Stimulated activated naive CD4-positive, alpha-beta T cell treated with Interleukin-2 at 50 U/mL for 16 hours (primary cell): ENCODE measurements around the gene PNMA6E.
A peak's percentile ranks its signal among the peaks of the same experiment; 100 is the strongest.

Source experiments
- DNase-seq: peaks from one replicate; lab custom pipeline; 2025; lab: John Stamatoyannopoulos, UW

The PNMA6E gene

DNA sequence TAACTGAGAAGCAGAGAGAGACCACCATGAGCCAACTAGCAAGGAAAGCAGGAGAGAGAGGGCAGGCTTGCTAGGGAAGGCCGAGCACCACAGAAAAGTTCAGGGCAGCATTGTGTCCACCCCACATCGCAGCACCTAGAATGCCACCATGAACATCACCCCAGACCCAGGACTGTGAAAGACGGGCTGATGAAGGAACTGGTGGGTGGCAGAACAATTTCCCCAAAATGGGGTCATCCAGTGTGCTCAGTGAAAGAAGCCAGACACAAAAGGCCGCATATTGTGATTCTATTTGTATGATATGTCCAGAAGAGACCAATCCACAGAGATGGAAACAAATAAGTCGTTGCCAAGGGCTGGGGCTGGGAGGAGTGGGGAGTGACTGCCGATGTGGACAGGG is 16.8 kb downstream of the PNMA6E start:
- DNase-seq, result no peak

- no peak for DNase-seq
These were observed 18.3 kb downstream of the PNMA6E start for GRCh38 chrX:153382563-153383482.

DNA sequence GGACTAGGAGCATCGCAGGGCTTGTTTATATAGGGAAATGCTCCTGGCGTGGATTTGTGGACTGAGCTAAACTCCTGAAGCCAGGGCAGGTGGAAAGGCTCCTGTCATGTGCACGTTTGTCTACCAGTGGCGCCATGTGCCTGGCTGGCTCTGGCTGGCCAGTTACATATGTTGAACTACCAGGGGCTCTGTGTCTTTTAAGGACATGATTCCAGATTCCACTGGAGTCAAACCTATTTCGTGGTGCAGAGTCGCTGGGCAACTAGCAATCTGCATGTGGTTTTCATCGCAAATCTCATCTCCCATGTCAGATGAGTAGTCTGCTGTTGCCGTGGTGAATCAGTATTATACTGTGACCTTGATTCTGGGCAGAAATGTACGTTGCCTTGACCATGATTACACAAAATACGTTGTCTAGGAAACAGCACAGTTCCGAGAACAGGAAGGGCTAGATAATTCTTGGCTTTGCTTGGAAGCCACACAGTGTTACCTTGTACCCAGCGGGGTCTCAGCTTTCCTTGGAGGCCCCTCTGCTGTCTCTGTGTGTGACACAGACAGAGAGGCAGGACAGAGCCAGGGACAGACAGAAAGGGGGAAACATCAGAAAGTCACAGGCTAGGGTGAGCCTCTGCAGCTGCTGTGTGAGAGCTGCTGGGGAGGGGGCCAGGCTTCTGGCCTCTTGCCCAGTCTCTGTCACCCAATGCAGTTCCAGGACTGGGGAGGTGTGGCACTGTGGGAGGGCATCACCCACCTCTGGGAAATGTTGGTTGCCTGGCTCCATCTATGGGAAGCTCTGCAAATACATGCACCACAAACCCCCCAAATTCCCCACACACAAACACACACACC is 19.2 kb downstream of the PNMA6E start:
- peak; percentile 1 for DNase-seq

DNA sequence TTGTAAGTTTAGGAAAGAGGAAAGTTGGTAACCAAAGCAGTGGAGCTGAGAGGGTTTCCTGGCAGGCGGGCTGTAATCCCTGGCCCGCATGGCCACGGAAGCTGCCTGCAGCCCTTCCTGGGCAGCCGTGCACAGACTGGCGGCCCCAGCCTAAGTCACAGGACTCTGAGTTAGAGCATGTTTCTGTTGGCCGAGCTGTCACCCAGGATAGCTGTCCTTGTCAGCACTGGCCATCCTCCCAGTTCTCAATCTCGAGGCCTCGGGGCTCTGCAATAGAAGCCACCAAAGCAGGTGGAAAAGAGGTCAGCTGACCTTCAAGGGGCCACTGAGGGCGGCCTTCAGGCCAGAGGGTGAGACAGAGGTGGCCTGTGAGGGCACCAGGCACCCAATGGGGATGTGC is 20.5 kb downstream of the PNMA6E start:
- no peak for DNase-seq

DNA sequence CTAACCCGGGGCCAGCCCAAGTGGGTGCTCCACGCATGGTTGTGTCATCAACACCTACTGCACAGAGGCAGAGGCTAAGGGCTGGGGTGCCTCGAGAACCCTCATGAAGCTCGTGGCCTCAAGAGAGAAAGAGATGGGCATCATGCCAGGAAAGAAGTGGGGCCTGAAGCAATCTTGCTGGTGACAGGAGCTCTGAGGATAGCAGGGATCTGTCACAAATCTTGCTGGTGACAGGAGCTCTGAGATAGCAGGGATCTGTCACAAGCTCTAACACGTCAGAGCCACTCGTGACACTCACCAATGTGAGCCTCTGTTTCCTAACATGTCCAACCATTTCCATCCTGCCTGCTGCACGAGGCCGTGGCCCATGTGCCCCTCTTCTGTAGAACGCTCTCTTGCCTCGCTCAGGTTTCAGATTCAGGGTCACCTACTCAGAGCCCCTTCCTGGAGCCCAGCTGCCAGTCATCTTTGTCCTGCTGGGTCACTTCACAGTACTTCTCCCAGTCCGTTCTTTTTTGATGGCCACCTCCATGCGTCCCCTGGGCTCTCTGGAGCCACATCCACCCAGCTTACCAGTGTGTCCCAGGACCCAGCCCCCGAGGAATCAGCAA is 21.1 kb downstream of the PNMA6E start:
- DNase-seq, result no peak

DNA sequence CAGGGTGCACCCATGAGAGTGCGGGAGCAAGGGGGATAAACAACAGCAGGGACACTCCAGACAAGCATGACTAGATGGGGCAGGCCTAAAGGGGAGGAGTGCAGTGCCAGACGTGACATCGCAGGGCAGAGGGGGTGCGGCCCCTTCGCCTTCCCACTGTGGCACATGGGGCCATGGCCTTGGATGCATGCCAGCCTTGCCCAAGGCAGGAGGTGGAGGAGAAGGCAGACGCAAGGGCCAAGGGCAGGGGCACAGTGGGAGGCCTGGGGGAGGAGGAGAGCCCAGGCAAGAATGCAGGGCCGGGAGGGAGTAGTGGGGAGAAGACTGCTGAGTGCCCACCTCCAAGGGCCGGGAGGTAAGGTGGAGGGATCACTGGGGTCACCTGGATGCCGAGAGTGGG is 21.6 kb downstream of the PNMA6E start:
- no peak for DNase-seq

GRCh38 chrX:153378607-153379006 is 22.5 kb downstream of the PNMA6E start:
- no peak for DNase-seq

DNA sequence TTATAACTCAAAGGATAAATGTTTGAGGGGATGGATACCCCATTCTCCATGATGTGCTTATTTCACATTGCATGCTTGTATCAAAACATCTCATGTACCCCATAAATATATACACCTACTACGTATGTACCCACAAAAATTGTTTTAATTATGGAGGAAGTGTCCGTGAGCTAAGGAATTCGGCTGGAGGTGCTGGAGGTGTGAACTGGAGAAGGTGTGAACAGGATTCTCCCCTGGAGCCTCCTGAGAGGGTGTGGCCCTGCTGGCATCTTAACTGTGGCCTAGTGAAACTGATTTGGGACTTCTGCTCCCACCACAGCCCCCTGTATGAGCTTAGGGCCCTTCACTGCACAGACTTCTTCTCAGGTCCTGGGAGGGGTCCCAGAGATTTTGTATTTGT is 23.4 kb downstream of the PNMA6E start:
- DNase-seq, result no peak

- no peak for DNase-seq
These were observed 25.6 kb downstream of the PNMA6E start for GRCh38 chrX:153375571-153375970.

- no peak for DNase-seq
These were observed 26.7 kb downstream of the PNMA6E start for GRCh38 chrX:153374426-153374825.

DNA sequence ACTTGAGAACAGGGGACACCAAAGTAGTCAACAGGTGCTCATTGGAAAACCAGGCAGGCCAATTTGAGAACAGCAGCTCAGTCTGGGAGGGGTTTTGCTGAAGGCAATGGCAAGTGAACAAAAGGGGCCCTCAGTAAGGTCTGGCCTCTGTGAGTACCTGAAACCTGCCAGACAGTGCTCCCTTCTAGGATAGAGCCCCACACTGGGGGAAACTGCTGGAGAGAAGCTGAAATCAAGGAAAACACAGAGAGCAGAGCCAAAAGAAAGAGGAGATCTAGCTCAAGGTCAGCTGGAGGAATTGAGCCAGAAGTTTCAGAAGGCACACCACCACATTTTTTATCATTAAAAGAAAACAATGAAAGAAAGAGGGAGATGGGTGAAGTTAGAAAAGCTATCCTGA is 28.2 kb downstream of the PNMA6E start:
- DNase-seq, result no peak

DNA sequence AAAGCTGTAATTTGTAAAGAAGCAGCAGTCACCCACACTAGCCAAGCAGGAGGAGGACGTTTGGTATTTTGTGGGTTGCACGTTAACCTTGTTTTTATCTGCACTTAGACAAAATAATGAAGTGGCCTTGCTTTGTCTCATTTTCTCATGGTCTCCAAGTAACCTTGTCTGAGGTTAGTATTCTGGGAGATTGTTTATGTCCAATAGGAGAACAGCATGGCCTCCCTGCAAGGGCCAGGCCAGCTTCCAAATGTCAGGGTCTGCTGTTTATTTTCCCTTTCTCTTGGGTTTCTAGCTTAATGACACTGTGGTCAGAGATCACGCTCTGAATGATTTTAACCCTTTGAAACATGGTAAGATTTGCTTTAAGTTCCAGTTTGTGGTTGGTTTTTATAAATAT is 29.9 kb downstream of the PNMA6E start:
- no peak for DNase-seq

DNA sequence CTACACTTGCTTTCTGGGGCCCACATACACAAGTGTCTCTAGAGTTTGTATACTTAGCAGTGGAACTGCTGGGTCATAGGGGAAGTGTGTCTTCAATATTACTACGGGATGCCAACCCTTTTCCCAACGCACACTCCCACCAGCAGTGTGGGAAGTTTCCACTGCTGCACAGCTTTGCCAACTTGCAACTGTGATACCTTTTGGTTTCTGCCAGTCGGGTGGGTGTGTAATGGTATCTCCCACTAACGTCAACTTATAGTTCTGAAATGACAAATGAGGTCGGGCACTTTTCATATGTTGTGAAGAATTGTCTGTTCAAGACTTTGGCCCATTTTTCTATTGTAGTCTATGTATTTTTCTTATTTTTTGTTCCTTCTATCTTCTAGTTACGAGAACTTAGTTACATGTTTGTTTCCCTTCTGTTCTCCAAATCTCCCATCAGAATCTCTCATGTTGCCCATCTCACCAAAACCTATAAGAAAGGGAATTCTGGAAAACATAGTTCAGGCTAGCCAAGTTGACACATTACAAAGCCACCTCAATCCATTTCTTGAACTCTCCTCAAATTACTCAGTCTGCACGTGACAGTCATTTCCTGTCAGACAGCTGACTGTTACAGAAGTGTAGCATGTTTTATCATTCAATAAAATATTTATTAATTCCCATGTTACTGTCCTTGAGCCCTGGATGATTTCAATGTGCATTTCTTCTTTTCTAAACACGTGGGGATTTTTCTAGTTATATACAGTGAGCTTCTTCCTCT is 30.7 kb downstream of the PNMA6E start:
- DNase-seq, result no peak

- DNase-seq, result no peak
These were observed 34.1 kb downstream of the PNMA6E start for GRCh38 chrX:153366878-153367538.

GRCh38 chrX:153366119-153366518 is 35.0 kb downstream of the PNMA6E start:
- DNase-seq, result no peak

DNA sequence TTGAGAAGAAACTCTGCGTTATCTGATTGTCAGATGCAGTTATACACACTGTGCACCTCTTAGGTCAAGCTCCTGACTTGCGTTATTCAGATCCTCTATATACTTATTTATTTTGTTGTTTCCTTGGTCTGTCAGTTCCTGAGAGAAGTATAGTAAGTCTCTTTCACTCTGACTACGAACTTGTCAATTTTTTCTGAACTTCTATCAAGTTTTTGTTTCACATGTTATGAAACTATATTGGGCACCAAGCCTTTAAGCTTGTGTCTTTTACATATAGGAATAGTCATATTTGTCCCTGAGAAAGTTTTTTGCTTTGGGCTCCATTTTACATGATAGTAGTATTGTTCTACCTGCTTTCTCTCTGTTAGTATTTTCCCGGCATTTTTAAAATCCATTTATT is 35.5 kb downstream of the PNMA6E start:
- DNase-seq, result no peak

GRCh38 chrX:153361781-153362397 is 39.3 kb downstream of the PNMA6E start:
- DNase-seq, result no peak

GRCh38 chrX:153357877-153358276 is 43.3 kb downstream of the PNMA6E start:
- DNase-seq, result no peak

GRCh38 chrX:153353416-153353815 is 47.7 kb downstream of the PNMA6E start:
- DNase-seq, result no peak

DNA sequence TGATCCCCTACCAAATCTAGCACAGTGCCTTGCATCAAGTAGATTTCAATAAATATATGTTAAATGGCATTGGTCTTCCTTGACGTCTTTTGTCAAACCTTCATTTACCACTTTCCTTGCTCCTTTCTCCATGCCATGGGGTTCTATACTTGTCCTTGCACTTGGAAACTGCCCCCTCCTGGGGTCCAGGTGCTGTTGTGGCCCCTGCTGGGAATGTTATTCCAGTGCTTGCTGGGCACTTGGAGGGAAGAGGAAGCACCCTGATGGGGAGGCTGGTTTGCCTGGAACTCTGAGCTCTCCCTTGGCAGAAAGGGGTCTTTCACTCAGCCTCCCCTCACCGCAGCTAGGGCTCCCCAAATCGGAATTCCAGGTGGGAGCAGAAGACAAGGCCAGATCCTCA is 48.3 kb downstream of the PNMA6E start:
- DNase-seq, result no peak

DNA sequence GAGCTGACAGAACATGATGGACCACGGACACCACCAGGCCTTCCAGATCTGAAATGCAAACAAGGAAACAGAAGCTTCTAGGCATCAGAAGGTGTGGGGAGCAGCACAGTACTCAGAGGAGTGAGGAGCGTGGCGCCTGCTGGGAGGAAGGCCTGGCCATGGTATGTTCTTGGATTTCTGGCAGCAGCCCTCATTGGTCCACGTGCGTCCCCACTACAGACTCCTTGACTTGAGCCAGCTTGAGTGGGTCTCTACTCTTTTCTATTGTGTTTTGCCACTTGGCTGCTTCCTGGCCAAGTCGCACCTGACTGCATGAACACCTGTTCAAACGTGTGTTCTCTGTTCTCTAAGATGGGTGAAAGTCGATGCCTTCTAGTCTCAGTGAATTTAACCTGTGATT is 49.2 kb downstream of the PNMA6E start:
- DNase-seq, result no peak
